ENCODE results near the gene APBB2.

APBB2 gene

DNA sequence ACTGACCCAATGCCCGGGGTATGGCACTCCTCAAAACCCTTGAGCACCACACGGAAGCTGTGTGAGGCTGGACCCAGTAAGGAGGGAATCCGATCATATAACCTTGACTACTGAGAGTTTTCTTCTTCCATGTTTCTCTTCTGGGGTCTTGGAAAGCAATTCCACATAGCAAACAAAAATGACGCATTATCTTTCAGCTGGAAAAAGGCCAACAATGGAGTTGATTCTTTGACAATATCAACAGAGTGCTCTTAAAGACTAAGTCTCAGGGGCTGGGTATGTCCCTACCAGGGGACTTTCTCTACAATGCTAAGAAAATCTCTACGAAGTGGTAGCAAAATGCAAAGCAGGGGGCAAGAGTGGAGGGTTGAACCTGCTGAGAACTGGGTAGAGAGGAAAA, 276.0 kb downstream of the APBB2 start:
- TF ChIP-seq CTCF (conservative IDR thresholded peaks at IDR 0.05; ENCODE audit: low read depth, low read length) = no peak
- H3K4me3 ChIP-seq (ENCODE audit: low read length) = no peak overlapping the region
- DNase-seq (ENCODE audit: low read depth) = no peak

GRCh38 chr4:40937140-40937725, 277.1 kb downstream of the APBB2 start:
- no peak for TF ChIP-seq CTCF (conservative IDR thresholded peaks at IDR 0.05; ENCODE audit: low read depth, low read length)
- no peak for DNase-seq (ENCODE audit: low read depth)
- no peak overlapping the region for H3K4me3 ChIP-seq (ENCODE audit: low read length)

GRCh38 chr4:40934676-40935075, 279.7 kb downstream of the APBB2 start:
- DNase-seq (ENCODE audit: low read depth) = no peak
- no peak for TF ChIP-seq CTCF (conservative IDR thresholded peaks at IDR 0.05; ENCODE audit: low read depth, low read length)
- H3K4me3 ChIP-seq (ENCODE audit: low read length) = no peak overlapping the region

DNA sequence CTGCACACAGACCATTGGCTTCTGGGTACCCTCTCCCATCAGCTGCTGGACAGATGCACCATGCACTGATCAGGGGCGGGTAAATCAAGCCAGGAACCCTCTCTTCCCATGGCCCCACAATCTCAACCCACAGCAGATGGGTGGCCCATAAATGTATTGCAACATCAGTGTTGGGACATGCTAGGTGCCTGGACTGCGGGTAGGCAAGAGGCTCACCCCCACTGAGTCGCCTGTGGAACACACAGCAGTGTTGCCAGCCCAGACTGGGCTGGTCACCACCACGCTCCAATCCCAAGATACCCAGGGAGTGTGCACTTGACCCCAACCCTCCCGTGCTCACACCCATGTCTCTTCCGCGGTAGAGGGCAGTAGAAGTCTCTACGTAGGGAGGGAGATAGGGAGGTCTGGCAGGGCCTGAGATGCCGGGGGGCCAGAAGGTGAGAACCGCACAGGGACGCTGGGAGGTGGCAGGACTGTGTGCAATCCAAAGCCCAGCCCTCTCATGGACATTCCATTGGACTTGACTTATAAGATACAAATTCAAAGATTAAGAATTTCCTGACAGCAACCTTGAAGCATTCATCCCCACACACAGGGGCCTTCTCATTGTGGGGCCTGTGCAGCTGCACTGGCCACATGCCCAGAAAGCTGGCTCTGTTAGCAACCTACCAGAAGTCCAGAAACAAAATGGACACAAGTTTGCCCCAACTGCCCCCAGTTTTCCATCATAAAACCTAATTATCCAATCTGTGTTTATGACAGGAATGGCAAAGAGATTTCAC, 280.9 kb downstream of the APBB2 start:
- H3K4me3 ChIP-seq (ENCODE audit: low read length) = no peak overlapping the region
- no peak for TF ChIP-seq CTCF (conservative IDR thresholded peaks at IDR 0.05; ENCODE audit: low read depth, low read length)
- DNase-seq (ENCODE audit: low read depth) = no peak

DNA sequence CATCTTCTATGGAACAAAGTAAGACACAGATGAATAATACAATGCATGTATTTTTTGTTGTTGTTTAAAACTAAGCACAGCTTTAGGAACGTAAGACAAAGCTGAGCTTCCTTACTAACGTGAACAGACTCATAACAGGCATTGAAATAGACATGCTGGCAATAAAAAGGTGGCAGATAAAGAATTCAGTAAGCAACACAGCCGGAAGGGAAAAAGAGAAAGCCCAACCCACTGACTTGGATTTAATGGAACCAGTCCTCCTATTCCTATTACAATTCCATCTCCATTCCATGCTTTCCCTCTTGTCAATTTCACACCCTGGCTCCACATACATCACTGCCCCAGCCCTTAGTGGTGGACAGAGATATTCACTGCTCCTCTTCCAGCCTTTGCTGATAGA, 282.5 kb downstream of the APBB2 start:
- no peak for DNase-seq (ENCODE audit: low read depth)

GRCh38 chr4:40931238-40931637, 283.1 kb downstream of the APBB2 start:
- TF ChIP-seq CTCF (conservative IDR thresholded peaks at IDR 0.05; ENCODE audit: low read depth, low read length) = no peak
- no peak overlapping the region for H3K4me3 ChIP-seq (ENCODE audit: low read length)
- no peak for DNase-seq (ENCODE audit: low read depth)

More for the DNA sequence above, 282.5 kb downstream of the APBB2 start:
- no peak overlapping the region for H3K4me3 ChIP-seq (ENCODE audit: low read length)
- TF ChIP-seq CTCF (conservative IDR thresholded peaks at IDR 0.05; ENCODE audit: low read depth, low read length) = no peak

- no peak for DNase-seq (ENCODE audit: low read depth)
- H3K4me3 ChIP-seq (ENCODE audit: low read length) = no peak overlapping the region
These were observed 287.3 kb downstream of the APBB2 start for GRCh38 chr4:40927074-40927473.

More at GRCh38 chr4:40927074-40927473, 287.3 kb downstream of the APBB2 start:
- no peak for TF ChIP-seq CTCF (conservative IDR thresholded peaks at IDR 0.05; ENCODE audit: low read depth, low read length)

Measured in retinal pigment epithelial cell (primary cell).